ENCODE data around the gene URB1. TPM values are rescaled to one million over a fixed set of nuclear protein-coding genes. Genes with fewer than 3 reads are reported as not detected.

The URB1 gene
- total RNA-seq, 4 donors from 2014 or later, result 18.3 to 26.9 (median 20.7) TPM

DNA sequence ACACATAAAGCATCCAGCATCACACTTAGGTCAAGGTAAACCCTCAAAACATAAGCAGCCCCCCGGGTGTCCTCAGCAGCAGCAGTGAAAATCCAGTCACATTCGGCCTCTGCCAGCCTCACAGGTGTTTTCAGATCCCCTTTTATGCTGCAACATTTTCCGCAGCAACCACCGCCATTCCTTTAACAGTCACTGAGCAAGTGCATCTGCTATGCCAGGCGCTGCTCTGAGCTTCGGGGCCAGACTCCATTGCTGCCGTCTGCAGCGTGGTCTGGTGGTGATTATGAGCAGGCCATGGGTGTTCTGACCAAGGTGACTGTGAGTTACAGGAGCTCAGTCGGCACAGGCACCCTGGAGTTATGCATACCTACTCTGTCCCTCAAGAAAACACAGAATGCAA, 4.5 kb downstream of the URB1 start:
- ATAC-seq, result no peak
- peaks cover 0 to 31% of the 10 kb centered on the region in 2 donors for H3K36me3 ChIP-seq
- H3K4me1 ChIP-seq, result peaks cover 3 to 63% (median 4%) of the 10 kb centered on the region in 3 donors
- no peaks in the 10 kb centered on the region for H3K9me3 ChIP-seq
- no peak overlapping the region for H3K4me3 ChIP-seq
- TF ChIP-seq EP300 (IDR thresholded peaks at IDR 0.05), result no peak
- TF ChIP-seq POLR2A (IDR thresholded peaks at IDR 0.05), result no peak
- TF ChIP-seq, protein P1, sequence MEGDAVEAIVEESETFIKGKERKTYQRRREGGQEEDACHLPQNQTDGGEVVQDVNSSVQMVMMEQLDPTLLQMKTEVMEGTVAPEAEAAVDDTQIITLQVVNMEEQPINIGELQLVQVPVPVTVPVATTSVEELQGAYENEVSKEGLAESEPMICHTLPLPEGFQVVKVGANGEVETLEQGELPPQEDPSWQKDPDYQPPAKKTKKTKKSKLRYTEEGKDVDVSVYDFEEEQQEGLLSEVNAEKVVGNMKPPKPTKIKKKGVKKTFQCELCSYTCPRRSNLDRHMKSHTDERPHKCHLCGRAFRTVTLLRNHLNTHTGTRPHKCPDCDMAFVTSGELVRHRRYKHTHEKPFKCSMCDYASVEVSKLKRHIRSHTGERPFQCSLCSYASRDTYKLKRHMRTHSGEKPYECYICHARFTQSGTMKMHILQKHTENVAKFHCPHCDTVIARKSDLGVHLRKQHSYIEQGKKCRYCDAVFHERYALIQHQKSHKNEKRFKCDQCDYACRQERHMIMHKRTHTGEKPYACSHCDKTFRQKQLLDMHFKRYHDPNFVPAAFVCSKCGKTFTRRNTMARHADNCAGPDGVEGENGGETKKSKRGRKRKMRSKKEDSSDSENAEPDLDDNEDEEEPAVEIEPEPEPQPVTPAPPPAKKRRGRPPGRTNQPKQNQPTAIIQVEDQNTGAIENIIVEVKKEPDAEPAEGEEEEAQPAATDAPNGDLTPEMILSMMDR (IDR thresholded peaks at IDR 0.05), result no peak
- TF ChIP-seq POLR2AphosphoS5 (IDR thresholded peaks at IDR 0.05), result no peak
- WGBS, 2 donors (ENCODE audit: low coverage in 1 of 2), result 80 to 93% methylated on average over 2 to 3 of the region's 9 CpGs
- H3K27ac ChIP-seq, result no peak overlapping the region
- H3K27me3 ChIP-seq, result no peaks in the 10 kb centered on the region

DNA sequence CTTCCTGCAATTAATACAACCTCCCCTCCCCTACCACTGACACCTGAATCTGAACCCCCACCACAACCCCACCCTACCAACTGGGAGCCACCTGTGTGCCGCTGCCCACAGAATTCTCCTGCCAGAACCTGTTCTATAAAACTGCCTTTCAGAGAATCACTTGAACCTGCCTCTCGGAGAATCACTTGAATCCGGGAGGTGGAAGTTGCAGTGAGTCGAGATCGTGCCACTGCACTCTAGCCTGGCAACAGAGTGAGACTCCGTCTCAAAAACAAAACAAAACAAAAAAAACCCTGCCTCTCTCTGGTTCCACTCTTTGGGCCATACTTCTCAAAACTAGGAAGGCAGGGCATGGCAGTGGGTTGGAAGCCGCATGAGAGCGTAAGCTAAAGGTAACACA, 5.7 kb downstream of the URB1 start:
- H3K9me3 ChIP-seq, result no peaks in the 10 kb centered on the region
- peak overlapping the region in 2 of 4 donors; percentile 44 to 52 for H3K27ac ChIP-seq
- peaks cover 0 to 43% of the 10 kb centered on the region in 2 donors for H3K36me3 ChIP-seq
- WGBS, 2 donors (ENCODE audit: low coverage in 1 of 2), result 91 to 92% methylated on average over 2 to 4 of the region's 8 CpGs
- H3K4me3 ChIP-seq, result no peak overlapping the region
- H3K27me3 ChIP-seq, result no peaks in the 10 kb centered on the region
- no peak for TF ChIP-seq EP300 (IDR thresholded peaks at IDR 0.05)
- no peak for TF ChIP-seq POLR2AphosphoS5 (IDR thresholded peaks at IDR 0.05)
- no peak for TF ChIP-seq POLR2A (IDR thresholded peaks at IDR 0.05)
- TF ChIP-seq, protein P1 (IDR thresholded peaks at IDR 0.05), result no peak
- H3K4me1 ChIP-seq, result peaks cover 3 to 69% (median 4%) of the 10 kb centered on the region in 3 donors
- ATAC-seq, result no peak

DNA sequence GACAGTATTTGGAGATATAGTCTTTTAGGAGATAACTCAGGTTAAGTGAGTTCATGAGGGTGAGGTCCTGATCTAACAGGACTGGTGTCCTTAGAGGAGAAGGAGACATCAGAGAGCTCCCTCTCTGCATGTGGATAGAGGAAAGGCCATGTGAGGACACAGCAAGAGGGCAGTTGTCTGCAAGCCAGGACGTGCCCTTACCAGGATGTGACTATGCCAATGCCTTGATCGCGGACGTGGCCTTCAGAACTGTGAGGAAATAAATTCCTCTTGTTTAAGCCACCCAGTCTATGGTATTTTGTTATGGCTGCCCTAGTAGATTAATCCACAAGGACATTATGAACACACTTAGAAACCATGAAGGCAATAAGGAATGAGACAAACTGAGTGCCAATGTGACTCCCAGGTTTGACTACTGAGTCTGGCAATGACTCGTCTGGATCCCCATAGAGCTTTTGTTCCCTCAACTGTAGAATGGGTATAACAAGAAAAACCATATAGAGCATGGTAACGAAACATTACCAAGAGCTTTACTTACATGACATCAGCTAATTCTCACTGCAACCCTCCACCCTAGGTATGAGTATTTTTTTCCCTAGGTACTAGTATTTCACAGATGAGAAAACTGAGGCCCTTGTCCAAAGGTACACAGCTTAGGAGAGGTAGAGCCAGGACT, 6.5 kb downstream of the URB1 start:
- WGBS, 2 donors (ENCODE audit: low coverage in 1 of 2), result 66 to 82% methylated on average over 5 to 6 of the region's 6 CpGs
- ATAC-seq, result peak; percentile 63
- Histone ChIP-seq H3K36me3 (peaks cover 0 to 51% of the 10 kb centered on the region in 2 donors), H3K4me1 (peaks cover 0 to 68% (median 1%) of the 10 kb centered on the region in 3 donors), H3K27ac (peak overlapping the region in 3 of 4 donors; percentile 14 to 52 (median 44)), H3K9me3 (no peaks in the 10 kb centered on the region), H3K27me3 (no peaks in the 10 kb centered on the region), H3K4me3 (no peak overlapping the region)
- TF ChIP-seq EP300 (IDR thresholded peaks at IDR 0.05) (no peak), POLR2AphosphoS5 (IDR thresholded peaks at IDR 0.05) (peak; percentile 94), POLR2A (IDR thresholded peaks at IDR 0.05) (no peak)
- TF ChIP-seq, protein P1 (IDR thresholded peaks at IDR 0.05), result no peak

DNA sequence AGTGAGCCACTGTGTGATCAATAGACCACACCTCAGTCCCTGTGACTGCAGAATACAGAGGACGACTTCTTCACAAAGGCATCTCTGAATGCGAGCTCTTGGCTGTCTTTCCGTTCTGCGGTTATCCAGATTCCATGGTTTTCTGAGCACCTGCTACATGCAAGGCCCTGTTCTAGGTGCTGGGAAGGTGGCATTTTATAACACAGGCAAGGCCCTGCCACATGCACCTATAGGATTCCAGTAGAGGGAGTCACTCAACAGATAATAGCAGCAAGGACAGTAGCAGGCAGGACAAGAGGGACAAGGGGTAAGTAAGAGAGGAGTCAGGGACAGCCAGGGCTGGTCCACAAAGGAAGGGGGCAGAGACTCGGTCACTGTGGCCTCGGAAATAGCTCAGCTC, 9.0 kb downstream of the URB1 start:
- 79 to 96% methylated on average over 3 to 4 of the region's 6 CpGs for WGBS, 2 donors (ENCODE audit: low coverage in 1 of 2)
- Histone ChIP-seq H3K27ac (peak overlapping the region in 1 of 4 donors; percentile 26), H3K4me1 (peaks cover 0 to 64% (median 0%) of the 10 kb centered on the region in 3 donors), H3K4me3 (no peak overlapping the region), H3K27me3 (no peaks in the 10 kb centered on the region), H3K9me3 (no peaks in the 10 kb centered on the region), H3K36me3 (peaks cover 0 to 75% of the 10 kb centered on the region in 2 donors)
- ATAC-seq, result no peak
- no peak for TF ChIP-seq POLR2A (IDR thresholded peaks at IDR 0.05)
- TF ChIP-seq POLR2AphosphoS5 (IDR thresholded peaks at IDR 0.05), result no peak
- no peak for TF ChIP-seq EP300 (IDR thresholded peaks at IDR 0.05)

DNA sequence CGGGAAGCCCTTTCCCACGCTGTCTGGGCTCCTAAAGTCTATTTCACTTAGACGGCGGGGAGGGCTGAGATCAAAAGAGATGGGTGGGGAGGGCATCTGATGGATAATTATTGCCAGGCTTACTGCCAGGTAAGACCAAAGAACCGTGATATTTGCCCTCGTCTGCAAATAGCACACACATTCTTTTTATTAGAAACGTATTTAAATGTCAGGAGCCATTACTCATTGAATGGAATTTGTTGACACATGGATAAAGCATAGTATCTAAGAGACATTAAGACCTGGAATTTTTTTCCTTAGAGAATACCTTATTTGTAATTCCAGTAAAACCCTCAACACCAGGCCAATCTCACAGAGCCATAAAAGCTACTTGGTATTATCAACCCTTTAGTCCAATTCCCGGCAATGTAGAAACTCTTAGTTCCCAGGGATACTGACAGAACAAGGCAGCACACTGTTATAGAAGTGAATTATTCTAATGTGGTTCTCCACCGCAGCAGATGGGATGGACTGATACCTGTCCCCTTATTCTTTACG, 10.6 kb downstream of the URB1 start:
- TF ChIP-seq, protein P1 (IDR thresholded peaks at IDR 0.05), result no peak
- peak; percentile 84 for TF ChIP-seq POLR2AphosphoS5 (IDR thresholded peaks at IDR 0.05)
- TF ChIP-seq EP300 (IDR thresholded peaks at IDR 0.05), result no peak
- no peak for TF ChIP-seq POLR2A (IDR thresholded peaks at IDR 0.05)
- peak overlapping the region; percentile 60 to 85 (median 82) for H3K27ac ChIP-seq
- peak; percentile 9 for ATAC-seq
- no peak overlapping the region for H3K4me3 ChIP-seq
- peaks cover 0 to 79% of the 10 kb centered on the region in 2 donors for H3K36me3 ChIP-seq
- peaks cover 0 to 51% (median 0%) of the 10 kb centered on the region in 3 donors for H3K4me1 ChIP-seq
- H3K27me3 ChIP-seq, result no peaks in the 10 kb centered on the region
- WGBS, 2 donors (ENCODE audit: low coverage in 1 of 2), result 17 to 59% methylated on average over 1 to 8 of the region's 10 CpGs
- H3K9me3 ChIP-seq, result no peaks in the 10 kb centered on the region
